Dendritic cell treated with granulocyte-macrophage colony-stimulating factor and Interleukin-4, amounts not matched to agents 40 ng/mL and 50 ng/mL, for 4 days (primary cell): ENCODE data around the gene EDAR.

Experiments
- H3K27ac Mint-ChIP-seq: one replicate; pipeline ENCODE4 v1.8.0; 2022; ENCODE audit warnings: mild to moderate bottlenecking, mixed read lengths
- H3K27me3 Mint-ChIP-seq: one replicate; pipeline ENCODE4 v1.8.0; 2022; ENCODE audit warnings: mild to moderate bottlenecking, mixed read lengths
- H3K36me3 Mint-ChIP-seq: one replicate; pipeline ENCODE4 v1.8.0; 2022; ENCODE audit warnings: low read depth, mixed read lengths
- H3K4me1 Mint-ChIP-seq: one replicate; pipeline ENCODE4 v1.8.0; 2022; ENCODE audit warnings: low read depth, mixed read lengths
- H3K4me3 Mint-ChIP-seq: one replicate; pipeline ENCODE4 v1.8.0; 2022; ENCODE audit warnings: mild to moderate bottlenecking, moderate library complexity, mixed read lengths
- H3K9me3 Mint-ChIP-seq: one replicate; pipeline ENCODE4 v1.8.0; 2022; ENCODE audit warnings: mixed read lengths
- intact Hi-C: fragments of 100-400 bp; cut with micrococcal nuclease; formaldehyde crosslinking; loops from one replicate; pipeline ENCODE4 v1.15.0; 2022

The EDAR gene

GRCh38 chr2:108924580-108925251, 64.3 kb downstream of the EDAR start:
- H3K9me3 Mint-ChIP-seq, result no peaks in the 10 kb centered on the region
- intact Hi-C loops, result loop anchor here (5.0 kb wide), 1 partner anchor 588 kb away; no protein-coding TSS in a partner anchor
- H3K4me1 Mint-ChIP-seq, result no peaks in the 10 kb centered on the region
- H3K4me3 Mint-ChIP-seq, result no peak overlapping the region
- H3K36me3 Mint-ChIP-seq, result no peaks in the 10 kb centered on the region
- no peak overlapping the region for H3K27ac Mint-ChIP-seq
- H3K27me3 Mint-ChIP-seq, result no peaks in the 10 kb centered on the region

GRCh38 chr2:108923736-108924579, 65.1 kb downstream of the EDAR start:
- H3K36me3 Mint-ChIP-seq, result no peaks in the 10 kb centered on the region
- no peaks in the 10 kb centered on the region for H3K4me1 Mint-ChIP-seq
- no peak overlapping the region for H3K4me3 Mint-ChIP-seq
- no peaks in the 10 kb centered on the region for H3K9me3 Mint-ChIP-seq
- no peak overlapping the region for H3K27ac Mint-ChIP-seq
- H3K27me3 Mint-ChIP-seq, result no peaks in the 10 kb centered on the region
- intact Hi-C loops, result no loop called here

- Mint-ChIP-seq H3K4me3 (no peak overlapping the region), H3K27me3 (no peaks in the 10 kb centered on the region), H3K27ac (no peak overlapping the region), H3K9me3 (no peaks in the 10 kb centered on the region), H3K4me1 (no peaks in the 10 kb centered on the region), H3K36me3 (no peaks in the 10 kb centered on the region)
- intact Hi-C loops, result no loop called here
These were observed 65.9 kb downstream of the EDAR start for GRCh38 chr2:108923019-108923700.

- no peak overlapping the region for H3K4me3 Mint-ChIP-seq
- H3K27ac Mint-ChIP-seq, result no peak overlapping the region
- H3K27me3 Mint-ChIP-seq, result no peaks in the 10 kb centered on the region
- H3K36me3 Mint-ChIP-seq, result no peaks in the 10 kb centered on the region
- intact Hi-C loops, result no loop called here
- no peaks in the 10 kb centered on the region for H3K4me1 Mint-ChIP-seq
- no peaks in the 10 kb centered on the region for H3K9me3 Mint-ChIP-seq
These were observed 66.7 kb downstream of the EDAR start for GRCh38 chr2:108922141-108922915.

- H3K4me1 Mint-ChIP-seq, result no peaks in the 10 kb centered on the region
- H3K9me3 Mint-ChIP-seq, result no peaks in the 10 kb centered on the region
- intact Hi-C loops, result no loop called here
- no peaks in the 10 kb centered on the region for H3K36me3 Mint-ChIP-seq
- H3K27me3 Mint-ChIP-seq, result no peaks in the 10 kb centered on the region
- no peak overlapping the region for H3K27ac Mint-ChIP-seq
- no peak overlapping the region for H3K4me3 Mint-ChIP-seq
These were observed 67.7 kb downstream of the EDAR start for GRCh38 chr2:108921096-108922030.

GRCh38 chr2:108920686-108921085, 68.3 kb downstream of the EDAR start:
- no peak overlapping the region for H3K4me3 Mint-ChIP-seq
- H3K27me3 Mint-ChIP-seq, result no peaks in the 10 kb centered on the region
- intact Hi-C loops, result no loop called here
- no peaks in the 10 kb centered on the region for H3K9me3 Mint-ChIP-seq
- H3K27ac Mint-ChIP-seq, result no peak overlapping the region
- no peaks in the 10 kb centered on the region for H3K4me1 Mint-ChIP-seq
- H3K36me3 Mint-ChIP-seq, result no peaks in the 10 kb centered on the region

- H3K9me3 Mint-ChIP-seq, result no peaks in the 10 kb centered on the region
- intact Hi-C loops, result no loop called here
- no peaks in the 10 kb centered on the region for H3K36me3 Mint-ChIP-seq
- no peak overlapping the region for H3K4me3 Mint-ChIP-seq
- H3K27ac Mint-ChIP-seq, result no peak overlapping the region
- no peaks in the 10 kb centered on the region for H3K27me3 Mint-ChIP-seq
- no peaks in the 10 kb centered on the region for H3K4me1 Mint-ChIP-seq
These were observed 69.2 kb downstream of the EDAR start for GRCh38 chr2:108919571-108920373.

GRCh38 chr2:108918941-108919341, 70.1 kb downstream of the EDAR start:
- Mint-ChIP-seq H3K36me3 (no peaks in the 10 kb centered on the region), H3K27me3 (no peaks in the 10 kb centered on the region), H3K4me1 (no peaks in the 10 kb centered on the region), H3K9me3 (no peaks in the 10 kb centered on the region), H3K27ac (no peak overlapping the region), H3K4me3 (no peak overlapping the region)
- intact Hi-C loops, result no loop called here

- H3K4me1 Mint-ChIP-seq, result no peaks in the 10 kb centered on the region
- H3K27me3 Mint-ChIP-seq, result no peaks in the 10 kb centered on the region
- H3K36me3 Mint-ChIP-seq, result no peaks in the 10 kb centered on the region
- no peaks in the 10 kb centered on the region for H3K9me3 Mint-ChIP-seq
- no peak overlapping the region for H3K27ac Mint-ChIP-seq
- intact Hi-C loops, result no loop called here
- H3K4me3 Mint-ChIP-seq, result no peak overlapping the region
These were observed 70.7 kb downstream of the EDAR start for GRCh38 chr2:108918156-108918874.

- Mint-ChIP-seq H3K27ac (no peak overlapping the region), H3K9me3 (no peaks in the 10 kb centered on the region), H3K4me1 (no peaks in the 10 kb centered on the region), H3K4me3 (no peak overlapping the region), H3K27me3 (no peaks in the 10 kb centered on the region), H3K36me3 (no peaks in the 10 kb centered on the region)
- intact Hi-C loops, result no loop called here
These were observed 71.5 kb downstream of the EDAR start for GRCh38 chr2:108917526-108917925.

GRCh38 chr2:108916796-108917421, 72.1 kb downstream of the EDAR start:
- Mint-ChIP-seq H3K4me3 (no peak overlapping the region), H3K27me3 (no peaks in the 10 kb centered on the region), H3K36me3 (no peaks in the 10 kb centered on the region), H3K9me3 (no peaks in the 10 kb centered on the region), H3K4me1 (no peaks in the 10 kb centered on the region), H3K27ac (no peak overlapping the region)
- intact Hi-C loops, result no loop called here
